Measurements from ENCODE around the gene IDE. TPM values are rescaled to one million over a fixed set of nuclear protein-coding genes. Genes with fewer than 3 reads are reported as not detected.
A peak's percentile ranks its signal among the peaks of the same experiment; 100 is the strongest.

IDE gene
- total RNA-seq, 6 experiments from 2014 or later = 35.4 to 46.5 (median 39.9) TPM

DNA sequence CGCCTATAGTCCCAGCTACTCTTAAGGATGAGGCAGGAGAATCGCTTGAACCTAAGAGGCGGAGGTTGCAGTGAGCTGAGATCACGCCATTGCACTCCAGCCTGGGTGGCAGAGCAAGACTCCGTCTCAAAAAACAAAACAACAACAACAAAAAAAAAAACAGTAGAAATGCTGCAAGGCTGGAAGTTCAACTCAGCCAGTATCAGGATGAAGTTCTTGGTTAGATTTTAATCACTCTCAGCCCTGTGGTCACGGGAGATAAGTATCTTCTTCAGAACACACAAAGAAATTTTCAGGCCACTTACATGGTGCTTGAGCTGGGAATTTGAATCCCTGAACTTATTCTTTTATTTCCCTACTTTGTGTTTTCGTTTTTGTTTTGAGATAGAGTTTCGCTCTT lies 162.5 kb downstream of the IDE start:
- Mint-ChIP-seq H3K27me3 (ENCODE audit: insufficient read depth) (peaks cover 20% of the 10 kb centered on the region), H3K4me1 (ENCODE audit: low read depth) (peaks cover 12% of the 10 kb centered on the region)
- TF ChIP-seq CTCF (IDR thresholded peaks at IDR 0.05) = no peak

DNA sequence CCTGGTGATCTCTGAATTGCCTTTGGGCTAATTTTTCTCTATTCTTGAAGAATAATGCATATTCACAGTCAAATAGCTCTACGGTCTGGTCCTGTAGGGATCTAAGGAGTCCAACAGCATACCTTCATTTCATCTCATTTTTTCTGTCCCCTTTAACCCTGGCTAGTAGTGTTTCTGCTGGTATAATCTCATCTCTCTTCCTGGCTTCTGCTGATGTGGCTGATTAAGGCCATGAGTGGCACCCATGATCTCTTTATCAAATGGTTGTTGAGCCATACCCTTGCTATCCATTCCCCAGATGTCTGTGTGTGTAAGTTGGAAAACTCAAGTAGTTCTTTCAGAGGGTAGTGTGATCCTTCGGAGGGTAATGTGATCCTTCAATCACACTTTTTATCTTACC lies 163.4 kb downstream of the IDE start:
- H3K36me3 Mint-ChIP-seq (ENCODE audit: low read depth) = no peaks in the 10 kb centered on the region
- no peak for DNase-seq
- peaks cover 12% of the 10 kb centered on the region for H3K4me1 Mint-ChIP-seq (ENCODE audit: low read depth)
- peaks cover 18% of the 10 kb centered on the region for H3K27me3 Mint-ChIP-seq (ENCODE audit: insufficient read depth)
- H3K27ac Mint-ChIP-seq = no peak overlapping the region
- no peak overlapping the region for H3K4me3 Mint-ChIP-seq
- H3K9me3 Mint-ChIP-seq = no peaks in the 10 kb centered on the region
- no peak for TF ChIP-seq CTCF (IDR thresholded peaks at IDR 0.05)

More for the DNA sequence above, 162.5 kb downstream of the IDE start:
- no peaks in the 10 kb centered on the region for H3K36me3 Mint-ChIP-seq (ENCODE audit: low read depth)
- DNase-seq = no peak
- no peak overlapping the region for H3K27ac Mint-ChIP-seq
- H3K9me3 Mint-ChIP-seq = no peaks in the 10 kb centered on the region
- H3K4me3 Mint-ChIP-seq = no peak overlapping the region

DNA sequence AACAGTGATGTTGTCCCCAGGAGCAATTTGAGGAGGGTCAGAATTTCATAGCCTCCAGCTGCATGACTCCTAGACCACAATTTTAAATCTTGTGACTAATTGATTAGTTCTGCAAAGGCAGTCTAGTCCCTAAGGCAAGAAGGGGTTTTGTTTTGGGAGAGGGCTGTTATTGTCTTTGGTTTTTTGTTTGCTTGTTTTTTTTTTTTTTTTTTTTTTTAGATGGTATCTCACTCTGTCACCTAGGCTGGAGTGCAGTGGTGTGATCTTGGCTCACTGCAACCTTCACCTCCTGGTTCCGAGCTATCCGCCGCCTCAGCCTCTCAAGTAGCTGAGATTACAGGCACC lies 165.9 kb downstream of the IDE start:
- Mint-ChIP-seq H3K4me3 (no peak overlapping the region), H3K9me3 (no peaks in the 10 kb centered on the region), H3K27ac (no peak overlapping the region), H3K36me3 (ENCODE audit: low read depth) (no peaks in the 10 kb centered on the region), H3K27me3 (ENCODE audit: insufficient read depth) (peaks cover 17% of the 10 kb centered on the region), H3K4me1 (ENCODE audit: low read depth) (peaks cover 19% of the 10 kb centered on the region)
- no peak for TF ChIP-seq CTCF (IDR thresholded peaks at IDR 0.05)
- DNase-seq = no peak

GRCh38 chr10:92407305-92408016 lies 166.4 kb downstream of the IDE start:
- peak; percentile 14 for DNase-seq
- no peaks in the 10 kb centered on the region for H3K36me3 Mint-ChIP-seq (ENCODE audit: low read depth)
- peaks cover 17% of the 10 kb centered on the region for H3K27me3 Mint-ChIP-seq (ENCODE audit: insufficient read depth)
- peaks cover 20% of the 10 kb centered on the region for H3K4me1 Mint-ChIP-seq (ENCODE audit: low read depth)
- no peak overlapping the region for H3K27ac Mint-ChIP-seq
- no peaks in the 10 kb centered on the region for H3K9me3 Mint-ChIP-seq
- peak overlapping the region; percentile 68 for H3K4me3 Mint-ChIP-seq
- TF ChIP-seq CTCF (IDR thresholded peaks at IDR 0.05) = no peak

DNA sequence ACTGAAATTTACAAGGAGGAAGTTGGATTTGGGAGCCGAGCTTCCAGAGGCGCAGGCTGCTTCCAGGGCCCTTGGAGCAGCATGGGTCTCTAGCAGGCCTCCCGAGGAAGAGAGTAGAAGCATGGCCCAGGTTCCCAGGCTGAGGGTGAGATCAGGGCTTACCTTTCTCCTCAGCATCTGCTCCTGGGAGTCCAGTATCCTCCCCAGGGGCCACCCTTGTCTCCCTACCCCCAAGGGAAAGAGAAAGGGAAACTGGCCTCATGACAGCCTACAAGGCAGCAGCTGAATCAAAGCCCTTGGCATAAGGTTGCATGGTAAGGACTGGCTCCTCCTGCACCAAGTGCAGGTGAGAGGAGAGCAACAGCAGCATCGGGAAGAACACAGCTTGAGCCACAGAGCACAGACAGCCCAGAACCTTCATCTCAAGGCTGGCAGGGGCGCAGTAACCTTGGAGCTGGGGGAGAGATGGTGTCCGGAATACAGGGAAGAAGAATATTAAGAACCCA lies 168.4 kb downstream of the IDE start:
- H3K9me3 Mint-ChIP-seq = no peaks in the 10 kb centered on the region

More for the DNA sequence above, 168.4 kb downstream of the IDE start:
- Mint-ChIP-seq H3K36me3 (ENCODE audit: low read depth) (no peaks in the 10 kb centered on the region), H3K27me3 (ENCODE audit: insufficient read depth) (peaks cover 15% of the 10 kb centered on the region), H3K4me3 (no peak overlapping the region; the same call in 1 of the 2 replicates), H3K27ac (no peak overlapping the region), H3K4me1 (ENCODE audit: low read depth) (peaks cover 23% of the 10 kb centered on the region)
- DNase-seq = no peak
- no peak for TF ChIP-seq CTCF (IDR thresholded peaks at IDR 0.05)
